Stimulated activated CD4-positive, alpha-beta T cell treated with anti-CD3 and anti-CD28 coated beads, Interleukin-15, amount 100 ng/mL, for 1 hour (primary cell): ENCODE data around the gene RXFP2.

ENCODE experiments used
- DNase-seq, 2 donors: peaks; one replicate each; pipeline ENCODE4 v3.0.0-alpha.2; 2020; ENCODE audit warnings: low read depth in 1 of 2, low spot score in 1 of 2

Gene RXFP2

DNA sequence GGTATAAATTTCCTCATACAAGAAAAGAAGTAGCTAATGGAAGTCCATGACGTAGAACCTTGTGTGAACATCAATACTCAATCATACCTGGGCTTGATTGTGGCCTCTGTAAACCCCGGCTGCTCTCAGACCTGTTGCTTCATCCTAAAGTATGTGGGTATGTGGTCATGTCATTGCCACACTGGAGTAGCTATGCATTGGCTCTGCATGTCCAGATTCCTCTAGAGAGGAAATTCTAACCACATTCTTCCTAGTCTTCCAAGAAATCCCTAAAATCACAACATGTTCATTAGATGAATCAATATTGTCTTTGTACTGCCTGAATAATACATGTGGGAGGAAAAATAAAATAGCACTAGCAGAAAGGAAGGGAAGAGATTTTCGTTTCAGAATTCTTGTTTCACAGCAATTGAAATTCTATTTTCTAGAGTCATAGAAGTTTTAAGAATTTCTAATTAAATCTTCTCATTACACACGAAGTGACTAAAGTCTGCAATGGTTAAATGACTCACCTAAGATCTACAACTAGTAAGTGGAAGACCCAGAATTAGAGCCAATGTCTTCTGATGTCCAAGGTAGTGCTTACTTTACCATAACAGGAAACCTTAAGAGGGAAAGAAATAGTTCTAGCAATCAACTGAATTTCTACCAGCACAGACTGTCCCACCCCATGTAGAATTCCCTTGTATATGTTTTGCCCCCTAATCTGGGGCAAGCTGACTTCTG, 28.0 kb downstream of the RXFP2 start:
- DNase-seq: no peak

DNA sequence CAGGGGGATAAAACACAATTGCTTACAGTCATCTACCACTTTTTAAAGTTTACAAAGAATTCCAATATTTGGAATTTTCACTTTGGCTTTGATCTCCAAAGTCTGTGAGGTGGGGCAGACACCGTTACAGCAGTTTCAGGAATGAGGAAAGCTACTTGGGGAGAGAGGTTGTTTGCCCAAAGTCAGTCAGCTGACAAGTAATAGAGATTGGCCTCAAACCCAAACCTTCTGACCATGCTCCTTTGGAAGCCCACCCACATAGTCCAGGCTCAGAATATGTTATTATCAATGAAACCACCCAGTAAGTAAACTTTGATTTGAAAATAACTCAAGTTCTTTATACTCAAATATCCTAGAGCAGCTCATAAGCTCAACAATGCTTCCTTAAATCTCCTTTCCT, 29.0 kb downstream of the RXFP2 start:
- no peak for DNase-seq

DNA sequence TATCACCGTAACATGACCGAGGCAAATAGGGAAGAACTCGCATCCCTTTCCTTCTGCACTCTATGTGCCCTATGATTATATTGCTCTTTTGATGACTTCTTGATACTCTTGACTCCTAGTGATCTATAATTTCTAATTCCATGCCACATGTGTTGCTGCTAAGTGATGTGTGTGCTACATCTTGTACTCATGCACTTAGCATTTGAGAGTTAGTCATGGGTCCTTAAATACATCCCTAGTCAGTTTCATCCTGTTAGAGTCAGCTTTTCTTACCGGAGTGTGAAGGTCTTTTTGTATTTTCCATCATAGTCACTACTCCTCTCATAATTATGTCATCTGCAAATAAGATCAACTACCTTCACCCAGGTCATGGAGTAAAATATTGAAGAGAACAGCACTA, 30.2 kb downstream of the RXFP2 start:
- DNase-seq: no peak

DNA sequence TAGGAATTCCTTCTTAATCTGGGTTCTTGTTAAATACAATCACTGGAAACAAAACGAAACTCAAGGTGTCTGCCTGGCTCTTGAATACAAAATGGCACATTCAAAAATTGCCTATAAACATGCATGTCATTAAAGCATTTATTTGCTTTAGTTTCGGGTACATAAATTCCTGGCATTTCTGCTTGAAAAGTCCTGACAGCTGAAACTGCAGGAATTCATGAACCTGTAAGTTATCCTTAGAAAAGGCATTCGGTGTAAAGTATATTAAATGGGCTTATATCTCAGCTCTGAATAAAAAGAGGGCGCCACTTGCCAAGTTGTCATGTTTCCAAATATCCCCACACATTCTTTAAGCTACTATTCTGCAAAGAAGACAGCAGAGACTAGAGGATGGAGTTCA, 32.9 kb downstream of the RXFP2 start:
- DNase-seq: no peak

DNA sequence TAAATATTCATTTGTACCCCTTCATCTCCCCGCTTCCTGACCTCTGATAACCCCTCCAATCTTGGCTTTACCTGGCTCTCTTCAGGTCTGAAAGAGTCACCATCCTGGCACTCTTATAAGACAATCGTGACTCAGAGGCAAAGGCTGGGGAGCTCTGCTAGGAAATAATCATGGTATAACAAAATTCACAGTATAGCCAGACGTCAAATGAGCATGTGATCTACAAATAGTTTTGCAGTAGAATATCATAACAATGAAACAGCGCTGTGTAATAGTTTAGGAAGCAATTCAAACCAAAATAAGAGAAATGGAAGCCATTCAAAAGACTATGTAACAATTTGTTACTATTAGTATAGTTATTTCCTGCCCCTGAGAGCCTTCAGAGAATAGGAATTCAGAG, 34.2 kb downstream of the RXFP2 start:
- no peak for DNase-seq

DNA sequence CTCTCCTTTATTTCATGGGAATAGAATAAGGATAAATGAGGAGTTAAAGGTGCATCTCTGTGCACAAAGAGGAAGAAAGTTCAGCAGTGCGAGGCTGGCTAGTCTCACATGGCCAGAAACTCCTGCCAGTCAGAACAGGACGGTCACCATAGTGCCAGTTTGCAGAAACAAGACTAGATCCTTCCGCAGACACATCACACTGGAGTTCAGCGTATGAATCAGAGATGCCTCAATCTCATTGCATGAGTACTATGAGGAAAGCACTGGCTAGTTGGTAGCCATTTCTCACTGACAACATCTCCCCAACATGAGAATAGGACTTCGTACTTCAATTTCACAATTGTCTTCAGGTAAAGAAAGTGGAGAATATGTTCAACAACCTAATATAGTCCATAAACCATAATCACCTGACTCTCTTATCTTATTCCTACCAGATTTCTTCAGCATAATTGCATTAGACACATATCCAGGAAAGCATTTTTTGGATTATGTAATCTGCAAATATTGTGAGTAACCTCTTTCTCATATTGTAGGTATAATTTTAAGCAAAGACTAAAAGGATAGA, 34.9 kb downstream of the RXFP2 start:
- no peak for DNase-seq

DNA sequence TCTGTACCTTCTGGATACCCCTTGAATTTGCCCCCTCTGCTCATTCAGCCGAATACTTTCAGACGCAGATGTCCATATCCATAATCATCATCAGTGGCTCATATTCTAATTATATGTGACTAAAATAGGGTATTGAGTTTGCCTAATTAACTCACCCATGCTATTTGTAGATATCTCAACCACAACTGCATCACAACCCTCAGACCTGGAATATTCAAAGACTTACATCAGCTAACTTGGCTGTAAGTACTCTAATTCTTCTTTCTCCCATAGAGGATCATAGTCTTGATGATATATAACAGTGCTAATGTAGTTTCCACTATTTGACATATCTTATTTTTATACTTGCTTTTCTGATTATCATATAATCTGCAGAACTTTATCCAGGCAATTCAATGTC, 35.8 kb downstream of the RXFP2 start:
- no peak for DNase-seq

DNA sequence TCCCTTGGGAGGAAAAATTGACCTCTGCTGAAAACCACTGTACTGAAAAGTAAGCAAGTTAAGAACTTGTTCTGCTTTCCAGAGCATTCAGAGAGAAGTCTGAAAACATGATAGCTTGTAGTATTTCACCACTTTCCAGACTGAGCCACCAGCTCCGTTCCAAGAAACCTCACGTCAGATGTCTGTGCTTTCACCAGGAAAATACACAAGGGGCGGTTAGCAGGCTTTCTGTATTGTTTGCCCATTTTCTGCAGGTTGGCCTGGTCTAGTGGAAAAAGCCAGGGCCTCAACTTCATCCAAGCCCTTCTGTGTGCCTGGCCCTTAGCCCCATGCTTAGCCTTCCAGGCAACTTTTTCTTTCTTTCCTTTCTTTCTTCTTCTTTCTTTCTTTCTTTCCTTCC, 36.4 kb downstream of the RXFP2 start:
- DNase-seq: no peak

DNA sequence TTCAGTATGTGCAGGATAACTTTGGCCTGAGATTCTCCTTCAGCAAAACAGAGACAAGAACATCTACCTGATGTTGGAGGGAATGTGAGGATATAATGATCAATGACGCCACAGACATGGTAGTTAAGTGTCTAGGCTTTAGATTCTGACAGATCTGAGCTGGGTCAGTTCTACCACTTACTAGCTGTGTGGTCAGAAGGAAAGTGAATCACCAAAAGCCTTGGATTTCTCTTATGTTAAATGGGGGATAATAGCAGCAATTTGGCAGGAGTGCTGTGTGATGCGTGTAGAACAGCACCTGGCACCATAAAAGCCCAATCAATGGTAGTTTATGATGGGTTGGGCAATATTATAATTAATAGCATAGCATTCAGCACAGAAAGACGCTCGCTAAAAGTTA, 41.7 kb downstream of the RXFP2 start:
- no peak for DNase-seq

DNA sequence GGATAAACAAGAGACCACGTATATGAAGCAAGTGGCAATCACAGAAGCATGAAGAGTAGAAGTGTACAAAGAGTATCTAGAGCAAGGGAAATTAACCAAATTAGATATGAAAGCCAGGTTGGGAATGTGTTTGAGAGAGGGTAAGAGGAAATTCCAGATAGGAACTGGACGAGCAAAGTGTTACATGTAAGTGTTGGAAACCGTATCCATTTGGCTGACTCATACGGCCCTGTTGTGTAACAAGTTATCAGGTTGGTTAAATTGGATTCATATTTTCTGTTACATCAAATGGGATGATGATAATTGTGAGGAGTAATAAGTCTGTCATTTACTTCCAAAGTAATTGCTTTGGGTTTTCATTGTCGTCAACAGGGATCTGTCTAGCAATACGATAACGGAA, 46.7 kb downstream of the RXFP2 start:
- DNase-seq: no peak

DNA sequence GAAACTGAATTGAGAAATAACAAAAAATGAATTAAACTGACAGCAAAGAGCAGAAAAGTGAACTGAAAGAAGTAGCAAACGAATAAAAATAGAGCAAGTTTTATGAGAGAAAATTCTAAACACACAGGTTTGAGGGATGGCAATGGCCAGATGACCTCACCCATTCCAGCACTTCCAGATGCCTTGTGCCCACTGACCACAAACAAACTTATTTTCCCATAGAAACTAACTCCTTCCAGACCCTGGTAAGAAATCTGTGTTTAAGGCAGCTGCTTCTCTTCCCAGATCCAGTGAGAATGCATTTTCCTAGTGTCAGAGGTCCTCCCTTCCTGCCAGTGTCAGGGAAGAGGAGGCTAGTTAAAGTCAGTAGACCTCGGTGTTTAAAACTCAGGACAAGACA, 51.7 kb downstream of the RXFP2 start:
- no peak for DNase-seq

DNA sequence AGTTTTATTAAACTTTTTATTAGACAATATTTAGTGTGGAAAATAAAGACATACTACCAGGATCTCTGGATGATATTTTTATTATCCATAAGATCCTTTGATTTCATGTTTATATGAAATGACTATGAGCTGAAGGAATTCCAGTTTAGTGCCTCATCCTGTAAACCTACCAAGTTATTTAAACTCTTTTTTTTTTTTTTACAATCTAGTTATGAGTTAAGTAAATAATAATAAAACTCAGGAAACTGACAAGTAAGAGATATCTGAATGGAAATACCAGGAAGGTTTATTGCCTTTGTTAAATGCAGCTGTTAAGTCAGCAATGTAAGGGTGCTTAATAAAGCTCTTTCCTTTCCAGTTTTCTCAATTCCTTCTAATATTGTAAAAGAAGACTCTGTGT, 53.9 kb downstream of the RXFP2 start:
- DNase-seq: no peak

DNA sequence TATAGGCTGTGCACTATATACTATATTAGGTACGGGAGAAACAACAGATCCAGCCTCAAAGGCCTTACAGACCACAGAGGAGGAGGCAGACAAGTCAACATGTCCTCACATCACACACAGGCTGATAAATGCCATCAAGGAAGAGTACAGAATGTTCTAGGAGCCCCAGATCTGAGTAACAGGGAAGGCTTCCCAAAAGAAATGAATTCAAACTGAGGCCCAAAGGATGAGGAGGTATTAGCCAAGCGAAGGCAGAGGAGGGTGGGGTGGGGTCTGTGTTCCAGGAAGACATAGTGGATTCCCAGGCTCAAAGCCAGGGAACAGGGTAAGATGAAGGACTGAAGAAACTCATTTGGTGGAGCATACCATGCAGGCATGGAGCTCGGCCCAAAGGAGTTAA, 55.1 kb downstream of the RXFP2 start:
- no peak for DNase-seq

DNA sequence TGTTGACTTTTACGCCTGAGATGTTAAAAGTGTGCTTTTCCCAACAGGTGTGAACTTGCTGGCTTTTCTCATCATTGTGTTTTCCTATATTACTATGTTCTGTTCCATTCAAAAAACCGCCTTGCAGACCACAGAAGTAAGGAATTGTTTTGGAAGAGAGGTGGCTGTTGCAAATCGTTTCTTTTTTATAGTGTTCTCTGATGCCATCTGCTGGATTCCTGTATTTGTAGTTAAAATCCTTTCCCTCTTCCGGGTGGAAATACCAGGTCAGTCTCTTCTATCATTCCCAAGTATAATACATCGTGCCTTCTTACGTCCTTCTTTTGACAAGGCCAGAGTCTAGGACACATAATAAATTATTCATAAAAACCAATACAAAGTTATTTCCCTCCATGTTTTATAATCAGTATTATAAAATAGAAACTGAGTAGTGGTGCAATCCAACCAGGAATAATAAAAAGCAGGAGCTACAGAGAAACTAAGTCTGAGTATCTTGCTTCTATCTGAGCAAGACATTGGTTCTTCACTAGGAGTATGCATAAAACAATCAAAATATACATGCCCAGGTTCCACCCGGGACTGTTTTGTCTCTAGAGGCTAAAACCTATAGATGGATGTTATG, 57.9 kb downstream of the RXFP2 start:
- no peak for DNase-seq

DNA sequence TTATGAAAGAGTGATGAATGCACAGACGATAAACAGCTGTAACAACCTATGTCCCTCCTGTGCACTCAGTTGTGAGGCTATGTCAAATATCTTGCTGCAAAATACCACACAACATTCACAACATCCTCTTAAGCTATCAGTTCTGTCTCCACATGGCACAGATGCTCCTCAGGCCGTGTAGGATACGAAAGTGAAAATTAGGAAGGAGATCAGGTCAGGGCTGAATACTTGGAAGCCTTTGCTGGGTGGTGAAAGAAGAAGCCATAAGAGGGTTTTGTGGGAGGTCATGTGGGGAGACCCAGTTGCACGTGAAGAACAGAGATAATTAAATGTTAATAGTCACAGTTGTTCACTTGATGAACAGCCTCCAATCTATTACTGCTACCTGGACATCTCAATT, 58.9 kb downstream of the RXFP2 start:
- DNase-seq: no peak

DNA sequence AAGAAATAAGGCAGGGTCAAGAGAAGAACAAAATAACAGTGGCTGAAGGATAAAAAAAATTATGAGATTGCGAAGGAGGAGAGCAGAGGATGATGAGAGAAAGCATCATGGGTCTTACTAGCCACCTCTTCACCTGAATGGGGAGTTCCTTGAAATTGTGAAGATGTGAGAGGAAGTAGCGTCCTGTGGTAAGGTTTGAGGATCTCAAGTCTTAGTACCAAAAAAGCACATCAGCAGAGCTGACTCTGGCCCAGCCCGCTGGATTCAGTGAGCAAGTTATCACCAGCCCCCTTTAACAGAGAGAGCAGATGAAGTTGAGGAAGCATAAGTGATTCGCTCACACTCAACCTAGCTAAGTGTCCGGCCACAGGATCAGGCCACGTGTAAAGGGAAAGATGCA, 61.8 kb downstream of the RXFP2 start:
- no peak for DNase-seq

DNA sequence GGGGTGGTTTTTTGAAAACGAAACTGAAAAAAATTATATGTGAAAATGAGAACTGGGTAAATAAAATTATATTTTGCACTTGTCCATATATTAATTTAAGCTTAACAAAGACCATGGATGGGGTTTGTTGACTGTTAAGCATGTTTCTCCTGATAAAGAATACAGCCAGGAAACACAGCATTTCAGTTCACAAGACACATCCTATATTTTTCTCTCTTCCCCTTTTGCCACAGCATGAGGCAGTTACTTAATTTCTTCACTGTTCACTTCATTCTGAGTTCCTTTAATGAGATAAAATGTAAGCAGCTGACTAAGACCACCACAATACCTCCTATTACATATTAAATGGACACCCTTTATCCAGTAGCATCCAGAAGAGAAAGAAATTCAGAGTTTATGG, 64.0 kb downstream of the RXFP2 start:
- DNase-seq: no peak

DNA sequence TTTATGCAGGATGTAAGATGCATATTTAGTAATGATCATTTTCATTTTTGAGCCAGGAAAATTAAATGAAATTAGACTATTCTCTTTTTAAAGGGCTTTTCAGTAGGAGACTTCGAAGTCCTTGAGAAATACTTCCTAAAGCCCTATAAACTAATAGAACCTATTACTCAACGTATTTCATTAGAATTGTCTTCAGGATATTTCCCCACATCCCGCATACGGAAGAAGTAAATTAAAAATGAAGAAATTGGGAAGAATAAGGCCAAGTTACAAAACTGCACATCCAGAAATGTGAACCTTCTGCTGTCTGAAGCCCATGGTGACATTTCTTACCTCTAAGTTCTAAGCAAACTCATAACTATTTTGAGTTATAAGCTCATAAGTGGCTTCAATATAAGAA, 66.5 kb downstream of the RXFP2 start:
- no peak for DNase-seq

DNA sequence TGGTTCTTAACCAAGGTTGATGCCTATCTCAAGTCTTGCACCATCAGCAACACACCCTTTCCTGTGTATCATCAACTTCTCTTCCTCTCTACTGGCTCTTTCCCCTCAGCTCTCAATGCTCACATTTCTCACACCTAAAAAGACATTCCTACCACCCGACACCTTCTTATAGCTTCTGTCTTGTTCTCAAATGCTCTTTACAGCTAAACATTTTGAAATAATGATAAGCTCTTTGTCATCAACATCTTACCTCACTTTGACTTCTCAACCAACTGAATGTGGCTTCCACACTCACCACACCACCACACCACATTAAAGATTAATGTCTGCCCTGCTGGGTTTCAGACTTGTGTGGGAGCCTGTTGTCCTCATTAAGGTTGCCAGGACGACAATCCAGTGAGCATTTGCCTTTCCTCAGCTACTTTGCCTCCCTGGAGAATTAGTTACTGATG, 67.8 kb downstream of the RXFP2 start:
- no peak for DNase-seq

DNA sequence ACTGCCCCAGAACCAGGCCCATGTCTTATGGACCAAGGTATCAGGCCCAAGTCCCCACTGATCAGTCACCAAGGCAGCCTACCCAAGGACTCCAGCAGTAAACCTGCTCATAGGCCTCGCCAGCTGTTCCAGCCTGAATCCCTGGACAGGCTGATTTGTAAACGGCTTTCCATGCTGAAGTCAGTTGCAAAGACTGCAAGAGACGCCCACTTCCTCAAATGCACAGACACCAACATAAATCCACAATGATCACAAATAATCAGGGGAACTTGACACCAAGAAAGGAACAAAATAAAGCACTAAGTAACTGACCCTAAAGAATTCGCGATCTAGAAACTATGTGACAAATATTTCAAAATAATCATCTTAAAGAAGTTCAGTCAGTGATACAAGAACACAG, 75.2 kb downstream of the RXFP2 start:
- DNase-seq: no peak

DNA sequence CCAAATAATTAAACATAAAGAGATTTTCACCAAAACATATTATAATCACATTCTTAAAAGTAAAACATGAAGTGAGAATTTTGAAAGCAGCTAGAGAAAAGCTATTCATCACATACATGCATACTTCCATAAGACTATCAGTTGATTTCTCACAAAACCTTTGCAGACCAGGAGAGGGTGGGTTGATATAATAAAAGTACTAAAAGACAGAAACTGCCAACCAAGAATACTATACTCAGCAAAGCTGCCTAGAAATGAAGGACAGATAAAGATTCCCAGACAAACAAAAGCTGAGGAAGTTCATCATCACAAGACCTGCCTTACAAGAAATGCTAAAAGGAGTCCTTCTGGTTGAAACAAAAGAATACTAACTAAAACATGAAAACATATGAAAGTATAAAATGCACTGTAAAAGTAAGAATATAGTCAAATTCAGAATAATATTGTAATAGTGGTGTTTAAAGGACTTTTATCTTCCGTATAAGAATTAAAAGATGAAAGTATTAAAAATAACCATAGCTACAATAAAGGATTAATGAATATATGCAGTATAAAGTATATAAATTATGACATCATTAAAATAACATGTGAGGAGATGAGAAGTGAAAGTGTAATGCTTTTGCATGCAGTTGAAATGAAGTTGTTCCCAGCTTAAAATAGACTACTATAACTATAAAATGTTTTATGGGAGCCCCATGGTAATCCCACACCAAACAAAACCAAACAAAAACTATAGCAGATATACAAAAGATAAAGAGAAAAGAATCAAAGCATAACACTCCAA, 76.2 kb downstream of the RXFP2 start:
- DNase-seq: no peak

DNA sequence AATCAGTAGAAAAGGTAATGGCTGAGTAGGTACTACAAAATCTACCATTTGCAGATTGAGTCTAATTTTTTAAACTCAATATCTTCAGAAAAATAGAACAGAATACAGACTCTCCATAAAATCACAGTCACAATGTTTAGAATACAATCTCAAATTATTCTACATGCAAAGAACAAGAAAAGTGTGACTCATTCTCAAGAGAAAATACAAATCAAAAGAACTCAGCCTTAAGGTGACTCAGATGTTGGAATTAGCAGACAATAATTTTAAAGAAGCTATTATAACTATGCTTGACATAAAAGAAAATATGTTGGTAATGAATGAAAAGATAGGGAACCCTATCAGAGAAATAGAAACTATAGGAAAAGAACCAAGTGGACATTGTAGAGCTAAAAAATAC, 78.9 kb downstream of the RXFP2 start:
- DNase-seq: no peak
